ENCODE measurements around the gene NXNL1.
"Not testable (repeated sequence)": the region's sequence is repeated elsewhere in the genome, so short reads cannot be mapped to it uniquely, and the experiment has no call there.

Gene NXNL1

GRCh38 chr19:17475011-17475540, 14.3 kb upstream of the NXNL1 start:
- H2BK5ac ChIP-seq (ENCODE audit: low read length); H3K18ac ChIP-seq (ENCODE audit: low read length); H3K4me1 ChIP-seq (ENCODE audit: control insufficient read depth, low read depth, low read length); H3K27me3 ChIP-seq (ENCODE audit: insufficient read depth, low read length, poor library complexity); H3K79me1 ChIP-seq (ENCODE audit: low read length); H4K5ac ChIP-seq (ENCODE audit: low read length); H2BK15ac ChIP-seq (replicated peaks; ENCODE audit: low read depth); H2AK5ac ChIP-seq (ENCODE audit: low read length); H3K79me2 ChIP-seq (ENCODE audit: control insufficient read depth, insufficient read depth, low read length); H2BK120ac ChIP-seq (ENCODE audit: low read depth, low read length); H3K56ac ChIP-seq (ENCODE audit: low read length); H3K4ac ChIP-seq (ENCODE audit: low read depth, low read length); H3K23ac ChIP-seq (ENCODE audit: low read length); H4K8ac ChIP-seq (ENCODE audit: low read depth, low read length); H3K4me3 ChIP-seq (ENCODE audit: low read length); H3K27ac ChIP-seq (ENCODE audit: low read depth, low read length); DNase-seq; H3K9ac ChIP-seq (ENCODE audit: low read length); H3K36me3 ChIP-seq (ENCODE audit: control insufficient read depth, insufficient read depth, low read length); H3K4me2 ChIP-seq (ENCODE audit: low read length): not testable (repeated sequence)
- WGBS (ENCODE audit: extremely low coverage, insufficient coverage, low lambda C conversion rate): no CpG with 5 or more reads among the region's 6 CpGs

- Histone ChIP-seq H2BK5ac (ENCODE audit: low read length) (no peak overlapping the region), H3K27ac (ENCODE audit: low read depth, low read length) (no peak overlapping the region), H3K9ac (ENCODE audit: low read length) (no peak overlapping the region), H3K79me2 (ENCODE audit: control insufficient read depth, insufficient read depth, low read length) (no peaks in the 10 kb centered on the region), H4K8ac (ENCODE audit: low read depth, low read length) (no peak overlapping the region), H2BK15ac (replicated peaks; ENCODE audit: low read depth) (no peak overlapping the region), H3K56ac (ENCODE audit: low read length) (no peak overlapping the region), H3K4me2 (ENCODE audit: low read length) (no peak overlapping the region), H3K36me3 (ENCODE audit: control insufficient read depth, insufficient read depth, low read length) (no peaks in the 10 kb centered on the region), H3K4ac (ENCODE audit: low read depth, low read length) (no peak overlapping the region), H3K79me1 (ENCODE audit: low read length) (no peaks in the 10 kb centered on the region), H3K27me3 (ENCODE audit: insufficient read depth, low read length, poor library complexity) (no peaks in the 10 kb centered on the region), H3K4me1 (ENCODE audit: control insufficient read depth, low read depth, low read length) (no peaks in the 10 kb centered on the region), H3K18ac (ENCODE audit: low read length) (no peak overlapping the region), H2BK120ac (ENCODE audit: low read depth, low read length) (no peak overlapping the region), H4K5ac (ENCODE audit: low read length) (no peak overlapping the region), H3K23ac (ENCODE audit: low read length) (no peak overlapping the region), H3K4me3 (ENCODE audit: low read length) (no peak overlapping the region), H2AK5ac (ENCODE audit: low read length) (no peak overlapping the region)
- WGBS (ENCODE audit: extremely low coverage, insufficient coverage, low lambda C conversion rate): no CpG with 5 or more reads among the region's 9 CpGs
- DNase-seq: no peak
These were observed 12.3 kb upstream of the NXNL1 start for GRCh38 chr19:17473041-17473440.

GRCh38 chr19:17471410-17472125, 10.8 kb upstream of the NXNL1 start:
- Histone ChIP-seq H3K79me1 (ENCODE audit: low read length) (no peaks in the 10 kb centered on the region), H3K4me3 (ENCODE audit: low read length) (no peak overlapping the region), H4K8ac (ENCODE audit: low read depth, low read length) (no peak overlapping the region), H3K4me1 (ENCODE audit: control insufficient read depth, low read depth, low read length) (no peaks in the 10 kb centered on the region), H3K9ac (ENCODE audit: low read length) (no peak overlapping the region), H4K5ac (ENCODE audit: low read length) (no peak overlapping the region), H3K4me2 (ENCODE audit: low read length) (peak overlapping the region; percentile 33), H3K27ac (ENCODE audit: low read depth, low read length) (no peak overlapping the region), H3K4ac (ENCODE audit: low read depth, low read length) (no peak overlapping the region), H2BK15ac (replicated peaks; ENCODE audit: low read depth) (no peak overlapping the region), H3K18ac (ENCODE audit: low read length) (no peak overlapping the region), H2AK5ac (ENCODE audit: low read length) (no peak overlapping the region), H3K27me3 (ENCODE audit: insufficient read depth, low read length, poor library complexity) (no peaks in the 10 kb centered on the region), H3K56ac (ENCODE audit: low read length) (no peak overlapping the region), H2BK120ac (ENCODE audit: low read depth, low read length) (no peak overlapping the region), H3K36me3 (ENCODE audit: control insufficient read depth, insufficient read depth, low read length) (no peaks in the 10 kb centered on the region), H3K23ac (ENCODE audit: low read length) (no peak overlapping the region), H2BK5ac (ENCODE audit: low read length) (no peak overlapping the region), H3K79me2 (ENCODE audit: control insufficient read depth, insufficient read depth, low read length) (no peaks in the 10 kb centered on the region)
- no peak for DNase-seq
- no CpG with 5 or more reads among the region's 12 CpGs for WGBS (ENCODE audit: extremely low coverage, insufficient coverage, low lambda C conversion rate)

- DNase-seq: peak; percentile 99
- WGBS (ENCODE audit: extremely low coverage, insufficient coverage, low lambda C conversion rate): no CpG with 5 or more reads among the region's 67 CpGs
- H3K4me1 ChIP-seq (ENCODE audit: control insufficient read depth, low read depth, low read length): no peaks in the 10 kb centered on the region
- peak within 1 kb of the TSS; percentile 63 for H3K27ac ChIP-seq (ENCODE audit: low read depth, low read length)
- H3K4ac ChIP-seq (ENCODE audit: low read depth, low read length): no peak within 1 kb of the TSS
- no peak within 1 kb of the TSS for H4K8ac ChIP-seq (ENCODE audit: low read depth, low read length)
- H2BK120ac ChIP-seq (ENCODE audit: low read depth, low read length): no peak within 1 kb of the TSS
- H3K9ac ChIP-seq (ENCODE audit: low read length): peak within 1 kb of the TSS; percentile 78
- H3K27me3 ChIP-seq (ENCODE audit: insufficient read depth, low read length, poor library complexity): no peaks in the 10 kb centered on the region
- H4K5ac ChIP-seq (ENCODE audit: low read length): no peak within 1 kb of the TSS
- H3K18ac ChIP-seq (ENCODE audit: low read length): peak within 1 kb of the TSS; percentile 43
- H3K4me3 ChIP-seq (ENCODE audit: low read length): peak within 1 kb of the TSS; percentile 69
- peak within 1 kb of the TSS; percentile 100 for H3K4me2 ChIP-seq (ENCODE audit: low read length)
- peak within 1 kb of the TSS; percentile 88 for H2BK5ac ChIP-seq (ENCODE audit: low read length)
- H3K23ac ChIP-seq (ENCODE audit: low read length): no peak within 1 kb of the TSS
- H3K79me2 ChIP-seq (ENCODE audit: control insufficient read depth, insufficient read depth, low read length): no peaks in the 10 kb centered on the region
- H3K56ac ChIP-seq (ENCODE audit: low read length): peak within 1 kb of the TSS; percentile 93
- no peak within 1 kb of the TSS for H2BK15ac ChIP-seq (replicated peaks; ENCODE audit: low read depth)
- H3K36me3 ChIP-seq (ENCODE audit: control insufficient read depth, insufficient read depth, low read length): no peaks in the 10 kb centered on the region
- no peak within 1 kb of the TSS for H2AK5ac ChIP-seq (ENCODE audit: low read length)
- no peaks in the 10 kb centered on the region for H3K79me1 ChIP-seq (ENCODE audit: low read length)
These were observed 9.5 kb upstream of the NXNL1 start, which contains the start of gene SLC27A1 for GRCh38 chr19:17470068-17470841. SLC27A1 (plus strand) TSS chr19:17470524; CDS start chr19:17470541, 17 bp downstream.

- no peaks in the 10 kb centered on the region for H3K79me2 ChIP-seq (ENCODE audit: control insufficient read depth, insufficient read depth, low read length)
- H2BK15ac ChIP-seq (replicated peaks; ENCODE audit: low read depth): no peak overlapping the region
- H3K23ac ChIP-seq (ENCODE audit: low read length): no peak overlapping the region
- no peak overlapping the region for H4K5ac ChIP-seq (ENCODE audit: low read length)
- H3K4me2 ChIP-seq (ENCODE audit: low read length): peak overlapping the region; percentile 100
- no peak overlapping the region for H2BK120ac ChIP-seq (ENCODE audit: low read depth, low read length)
- H3K79me1 ChIP-seq (ENCODE audit: low read length): no peaks in the 10 kb centered on the region
- H2AK5ac ChIP-seq (ENCODE audit: low read length): no peak overlapping the region
- no peaks in the 10 kb centered on the region for H3K36me3 ChIP-seq (ENCODE audit: control insufficient read depth, insufficient read depth, low read length)
- peak; percentile 99 for DNase-seq
- no peaks in the 10 kb centered on the region for H3K27me3 ChIP-seq (ENCODE audit: insufficient read depth, low read length, poor library complexity)
- no peak overlapping the region for H3K18ac ChIP-seq (ENCODE audit: low read length)
- H3K56ac ChIP-seq (ENCODE audit: low read length): peak overlapping the region; percentile 93
- peak overlapping the region; percentile 25 for H3K27ac ChIP-seq (ENCODE audit: low read depth, low read length)
- no peak overlapping the region for H4K8ac ChIP-seq (ENCODE audit: low read depth, low read length)
- peak overlapping the region; percentile 69 for H3K4me3 ChIP-seq (ENCODE audit: low read length)
- H2BK5ac ChIP-seq (ENCODE audit: low read length): peak overlapping the region; percentile 88
- peak overlapping the region; percentile 77 for H3K9ac ChIP-seq (ENCODE audit: low read length)
- WGBS (ENCODE audit: extremely low coverage, insufficient coverage, low lambda C conversion rate): no CpG with 5 or more reads among the region's 31 CpGs
- H3K4me1 ChIP-seq (ENCODE audit: control insufficient read depth, low read depth, low read length): no peaks in the 10 kb centered on the region
- H3K4ac ChIP-seq (ENCODE audit: low read depth, low read length): no peak overlapping the region
These were observed 8.8 kb upstream of the NXNL1 start for GRCh38 chr19:17469481-17470067.

All from mesendoderm (in vitro differentiated cells).